Upper lobe of left lung (tissue), 4 donors: ENCODE measurements around the gene HEATR5B.

Source experiments
- EP300 ChIP-seq, 4 donors: sonication (generic); formaldehyde crosslinking; IDR thresholded peaks; one replicate each; pipeline ENCODE4 v1.5.1; 2017; ENCODE audit warnings: antibody characterized with exemption in 4 of 4, control low read depth in 2 of 4
- POLR2AphosphoS5 ChIP-seq, 2 donors: sonication (generic); formaldehyde crosslinking; IDR thresholded peaks; one replicate each; pipeline ENCODE4 v1.5.1; 2017; ENCODE audit warnings: antibody characterized with exemption in 2 of 2
- TF ChIP-seq, protein P1 (sequence below), 6 experiments: fragments of 450-650 bp in 4 of 6; fragments of 200-600 bp in 2 of 6; sonication (generic) in 2 of 6; IDR thresholded peaks; one replicate each; pipeline ENCODE4 v1.5.1; 2016 to 2019; ENCODE audit warnings: antibody characterized with exemption in 6 of 6

DNA sequence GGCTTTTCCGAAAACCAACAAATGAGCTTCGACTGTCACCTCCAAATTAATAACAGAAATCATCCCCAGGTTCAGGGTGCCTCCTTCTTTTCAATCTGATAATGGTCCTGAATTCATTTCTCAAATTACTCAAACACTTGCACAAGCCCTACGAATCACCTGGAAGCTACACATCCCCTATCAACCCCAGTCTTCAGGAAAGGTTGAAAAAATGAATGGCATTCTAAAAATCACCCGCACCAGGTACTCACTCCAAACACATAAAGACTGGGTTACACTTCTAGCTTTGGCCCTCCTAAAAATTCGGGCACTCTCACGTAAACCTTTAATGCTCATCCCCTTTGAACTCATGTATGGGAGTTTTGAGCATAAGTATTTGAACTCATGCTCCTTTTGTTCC, 48.7 kb upstream of the HEATR5B start:
- TF ChIP-seq, protein P1, sequence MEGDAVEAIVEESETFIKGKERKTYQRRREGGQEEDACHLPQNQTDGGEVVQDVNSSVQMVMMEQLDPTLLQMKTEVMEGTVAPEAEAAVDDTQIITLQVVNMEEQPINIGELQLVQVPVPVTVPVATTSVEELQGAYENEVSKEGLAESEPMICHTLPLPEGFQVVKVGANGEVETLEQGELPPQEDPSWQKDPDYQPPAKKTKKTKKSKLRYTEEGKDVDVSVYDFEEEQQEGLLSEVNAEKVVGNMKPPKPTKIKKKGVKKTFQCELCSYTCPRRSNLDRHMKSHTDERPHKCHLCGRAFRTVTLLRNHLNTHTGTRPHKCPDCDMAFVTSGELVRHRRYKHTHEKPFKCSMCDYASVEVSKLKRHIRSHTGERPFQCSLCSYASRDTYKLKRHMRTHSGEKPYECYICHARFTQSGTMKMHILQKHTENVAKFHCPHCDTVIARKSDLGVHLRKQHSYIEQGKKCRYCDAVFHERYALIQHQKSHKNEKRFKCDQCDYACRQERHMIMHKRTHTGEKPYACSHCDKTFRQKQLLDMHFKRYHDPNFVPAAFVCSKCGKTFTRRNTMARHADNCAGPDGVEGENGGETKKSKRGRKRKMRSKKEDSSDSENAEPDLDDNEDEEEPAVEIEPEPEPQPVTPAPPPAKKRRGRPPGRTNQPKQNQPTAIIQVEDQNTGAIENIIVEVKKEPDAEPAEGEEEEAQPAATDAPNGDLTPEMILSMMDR (IDR thresholded peaks at IDR 0.05): no peak
- no peak for TF ChIP-seq EP300 (IDR thresholded peaks at IDR 0.05)
- TF ChIP-seq POLR2AphosphoS5 (IDR thresholded peaks at IDR 0.05): no peak
